ENCODE measurements around the gene VPS35L. TPM values are rescaled to one million over a fixed set of nuclear protein-coding genes. Genes with fewer than 3 reads are reported as not detected.
A peak's percentile ranks its signal among the peaks of the same experiment; 100 is the strongest.

VPS35L gene
- total RNA-seq, 1 donor from 2014 or later = 62.0 TPM

DNA sequence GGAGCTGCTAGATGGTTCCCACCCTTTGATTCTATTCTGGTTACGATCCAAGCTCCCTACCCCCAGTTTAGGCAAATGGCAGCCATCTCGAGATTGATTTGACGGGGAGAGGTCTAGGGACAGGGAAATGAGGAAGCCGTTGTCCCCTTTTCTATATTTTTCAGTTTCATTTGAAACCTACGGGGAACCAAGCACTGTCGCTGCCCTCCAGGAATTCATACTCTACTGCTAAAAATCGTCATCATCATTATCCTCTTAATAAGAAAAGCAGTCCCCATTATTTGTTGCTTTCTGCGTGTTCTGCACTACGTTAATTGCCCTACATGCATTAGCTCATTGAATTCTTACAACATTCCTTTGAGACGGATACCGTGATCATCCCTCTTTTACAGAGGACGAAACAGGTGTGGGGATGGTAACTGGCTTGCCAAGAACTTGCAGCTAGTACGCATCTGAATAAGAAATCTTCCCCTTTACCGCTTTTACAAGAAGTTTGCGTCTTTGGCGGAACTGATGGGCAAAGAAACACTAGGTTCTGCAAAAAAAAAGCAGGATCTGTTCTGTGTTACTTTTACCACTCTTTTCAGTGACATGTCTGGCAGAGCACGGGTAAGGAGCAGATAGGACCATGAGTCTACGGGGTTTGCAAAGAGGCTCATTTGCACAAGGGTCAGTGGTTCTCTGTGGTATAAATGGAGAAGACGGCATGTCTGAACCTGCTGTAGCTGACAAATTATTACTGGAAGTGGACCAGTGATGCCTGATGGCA lies 30.7 kb upstream of the VPS35L start:
- DNase-seq (ENCODE audit: extremely low spot score, unreplicated experiment) = no peak
- Mint-ChIP-seq H3K27me3 (no peaks in the 10 kb centered on the region), H3K4me3 (peak overlapping the region; percentile 99), H3K27ac (peak overlapping the region; percentile 93), H3K36me3 (peaks cover 5% of the 10 kb centered on the region), H3K9me3 (no peaks in the 10 kb centered on the region), H3K4me1 (ENCODE audit: unreplicated experiment) (peaks cover 28% of the 10 kb centered on the region)
- TF ChIP-seq, protein P1, sequence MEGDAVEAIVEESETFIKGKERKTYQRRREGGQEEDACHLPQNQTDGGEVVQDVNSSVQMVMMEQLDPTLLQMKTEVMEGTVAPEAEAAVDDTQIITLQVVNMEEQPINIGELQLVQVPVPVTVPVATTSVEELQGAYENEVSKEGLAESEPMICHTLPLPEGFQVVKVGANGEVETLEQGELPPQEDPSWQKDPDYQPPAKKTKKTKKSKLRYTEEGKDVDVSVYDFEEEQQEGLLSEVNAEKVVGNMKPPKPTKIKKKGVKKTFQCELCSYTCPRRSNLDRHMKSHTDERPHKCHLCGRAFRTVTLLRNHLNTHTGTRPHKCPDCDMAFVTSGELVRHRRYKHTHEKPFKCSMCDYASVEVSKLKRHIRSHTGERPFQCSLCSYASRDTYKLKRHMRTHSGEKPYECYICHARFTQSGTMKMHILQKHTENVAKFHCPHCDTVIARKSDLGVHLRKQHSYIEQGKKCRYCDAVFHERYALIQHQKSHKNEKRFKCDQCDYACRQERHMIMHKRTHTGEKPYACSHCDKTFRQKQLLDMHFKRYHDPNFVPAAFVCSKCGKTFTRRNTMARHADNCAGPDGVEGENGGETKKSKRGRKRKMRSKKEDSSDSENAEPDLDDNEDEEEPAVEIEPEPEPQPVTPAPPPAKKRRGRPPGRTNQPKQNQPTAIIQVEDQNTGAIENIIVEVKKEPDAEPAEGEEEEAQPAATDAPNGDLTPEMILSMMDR (conservative IDR thresholded peaks at IDR 0.05) = no peak

- H3K4me1 Mint-ChIP-seq (ENCODE audit: unreplicated experiment) = peaks cover 28% of the 10 kb centered on the region
- H3K27ac Mint-ChIP-seq = peak overlapping the region; percentile 93
- peaks cover 5% of the 10 kb centered on the region for H3K36me3 Mint-ChIP-seq
- peak overlapping the region; percentile 99 for H3K4me3 Mint-ChIP-seq
- H3K27me3 Mint-ChIP-seq = no peaks in the 10 kb centered on the region
- no peaks in the 10 kb centered on the region for H3K9me3 Mint-ChIP-seq
- DNase-seq (ENCODE audit: extremely low spot score, unreplicated experiment) = no peak
- TF ChIP-seq, protein P1 (conservative IDR thresholded peaks at IDR 0.05) = no peak
Measured at GRCh38 chr16:19525385-19525723, 30.1 kb upstream of the VPS35L start.

GRCh38 chr16:19527161-19527560 lies 28.3 kb upstream of the VPS35L start:
- Mint-ChIP-seq H3K27ac (no peak overlapping the region), H3K9me3 (no peaks in the 10 kb centered on the region), H3K4me3 (no peak overlapping the region), H3K27me3 (no peaks in the 10 kb centered on the region), H3K4me1 (ENCODE audit: unreplicated experiment) (peaks cover 19% of the 10 kb centered on the region), H3K36me3 (peaks cover 7% of the 10 kb centered on the region)
- no peak for DNase-seq (ENCODE audit: extremely low spot score, unreplicated experiment)
- TF ChIP-seq, protein P1 (conservative IDR thresholded peaks at IDR 0.05) = no peak

DNA sequence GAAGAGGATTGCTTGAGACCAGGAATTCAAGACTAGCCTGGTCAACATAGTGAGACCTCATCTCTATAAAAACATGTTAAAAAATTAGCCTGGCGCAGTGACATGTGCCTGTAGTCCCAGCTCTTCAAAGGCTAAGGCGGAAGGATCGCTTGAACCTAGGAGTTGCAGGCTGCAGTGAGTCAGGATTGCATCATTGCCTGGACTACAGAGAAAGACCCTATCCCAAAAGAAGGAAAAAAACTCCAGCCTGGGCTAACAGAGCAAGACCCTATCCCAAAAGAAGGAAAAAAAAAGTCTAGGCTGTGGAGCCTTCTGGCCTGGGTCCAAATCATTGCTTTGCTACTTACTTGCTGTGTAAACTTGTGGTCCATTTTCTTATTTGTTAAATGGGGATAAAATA lies 26.8 kb upstream of the VPS35L start:
- Mint-ChIP-seq H3K27me3 (no peaks in the 10 kb centered on the region), H3K36me3 (peaks cover 10% of the 10 kb centered on the region), H3K27ac (no peak overlapping the region), H3K4me3 (no peak overlapping the region), H3K4me1 (ENCODE audit: unreplicated experiment) (peaks cover 14% of the 10 kb centered on the region), H3K9me3 (no peaks in the 10 kb centered on the region)
- TF ChIP-seq, protein P1 (conservative IDR thresholded peaks at IDR 0.05) = no peak
- no peak for DNase-seq (ENCODE audit: extremely low spot score, unreplicated experiment)

- DNase-seq (ENCODE audit: extremely low spot score, unreplicated experiment) = no peak
- no peaks in the 10 kb centered on the region for H3K4me1 Mint-ChIP-seq (ENCODE audit: unreplicated experiment)
- H3K27me3 Mint-ChIP-seq = no peaks in the 10 kb centered on the region
- peaks cover 28% of the 10 kb centered on the region for H3K36me3 Mint-ChIP-seq
- TF ChIP-seq, protein P1 (conservative IDR thresholded peaks at IDR 0.05) = no peak
- H3K9me3 Mint-ChIP-seq = no peaks in the 10 kb centered on the region
- no peak overlapping the region for H3K4me3 Mint-ChIP-seq
- H3K27ac Mint-ChIP-seq = no peak overlapping the region
Measured at GRCh38 chr16:19532601-19533000, 22.9 kb upstream of the VPS35L start.
